Brain microvascular endothelial cell (primary cell): Measurements from ENCODE around the gene DDX49.
A peak's percentile ranks its signal among the peaks of the same experiment; 100 is the strongest.
"Not testable (repeated sequence)": the region's sequence is repeated elsewhere in the genome, so short reads cannot be mapped to it uniquely, and the experiment has no call there.

Experiments used
- DNase-seq: peaks from one replicate; pipeline ENCODE4 v3.0.0-alpha.2; 2020
- H3K27ac ChIP-seq: fragments of 250-450 bp; sonication (Bioruptor Pico); 2 replicates; pipeline ENCODE4 v1.5.1; 2020; ENCODE audit warnings: mild to moderate bottlenecking, moderate library complexity
- H3K27me3 ChIP-seq: fragments of 250-450 bp; sonication (Bioruptor Pico); replicated peaks from 2 replicates; pipeline ENCODE4 v1.5.1; 2020; ENCODE audit warnings: mild to moderate bottlenecking
- H3K36me3 ChIP-seq: fragments of 250-450 bp; sonication (Bioruptor Pico); replicated peaks from 2 replicates; pipeline ENCODE4 v1.5.1; 2020; ENCODE audit warnings: mild to moderate bottlenecking
- H3K4me3 ChIP-seq: 2 replicates; pipeline ENCODE4 v1.5.1; 2011; ENCODE audit warnings: low read depth, mild to moderate bottlenecking, control low read depth, low read length, moderate library complexity
- in situ Hi-C: cut with HindIII; loops from 2 replicates; pipeline ENCODE4 v1.10.0; 2017; ENCODE audit warnings: low sequenced_read_pairs, low pct_ligation_motif_present
- TF ChIP-seq, protein P1 (sequence below): IDR thresholded peaks from 2 replicates; pipeline ENCODE4 v1.5.1; 2011; ENCODE audit warnings: low read depth, mild to moderate bottlenecking, moderate library complexity, low read length, control low read depth, inconsistent platforms; ENCODE audit errors: missing control alignments

DDX49 gene

GRCh38 chr19:18908917-18909619 is 10.4 kb upstream of the DDX49 start:
- no peak for DNase-seq
- Histone ChIP-seq H3K4me3 (no peak overlapping the region), H3K36me3 (peaks cover 70% of the 10 kb centered on the region), H3K27ac (no peak overlapping the region), H3K27me3 (no peaks in the 10 kb centered on the region)
- in situ Hi-C loops = no loop called here
- TF ChIP-seq, protein P1, sequence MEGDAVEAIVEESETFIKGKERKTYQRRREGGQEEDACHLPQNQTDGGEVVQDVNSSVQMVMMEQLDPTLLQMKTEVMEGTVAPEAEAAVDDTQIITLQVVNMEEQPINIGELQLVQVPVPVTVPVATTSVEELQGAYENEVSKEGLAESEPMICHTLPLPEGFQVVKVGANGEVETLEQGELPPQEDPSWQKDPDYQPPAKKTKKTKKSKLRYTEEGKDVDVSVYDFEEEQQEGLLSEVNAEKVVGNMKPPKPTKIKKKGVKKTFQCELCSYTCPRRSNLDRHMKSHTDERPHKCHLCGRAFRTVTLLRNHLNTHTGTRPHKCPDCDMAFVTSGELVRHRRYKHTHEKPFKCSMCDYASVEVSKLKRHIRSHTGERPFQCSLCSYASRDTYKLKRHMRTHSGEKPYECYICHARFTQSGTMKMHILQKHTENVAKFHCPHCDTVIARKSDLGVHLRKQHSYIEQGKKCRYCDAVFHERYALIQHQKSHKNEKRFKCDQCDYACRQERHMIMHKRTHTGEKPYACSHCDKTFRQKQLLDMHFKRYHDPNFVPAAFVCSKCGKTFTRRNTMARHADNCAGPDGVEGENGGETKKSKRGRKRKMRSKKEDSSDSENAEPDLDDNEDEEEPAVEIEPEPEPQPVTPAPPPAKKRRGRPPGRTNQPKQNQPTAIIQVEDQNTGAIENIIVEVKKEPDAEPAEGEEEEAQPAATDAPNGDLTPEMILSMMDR = no peak

GRCh38 chr19:18910010-18910409 is 9.5 kb upstream of the DDX49 start:
- Histone ChIP-seq H3K4me3 (no peak overlapping the region), H3K36me3 (peaks cover 64% of the 10 kb centered on the region), H3K27ac (no peak overlapping the region), H3K27me3 (no peaks in the 10 kb centered on the region)
- no peak for DNase-seq
- TF ChIP-seq, protein P1 = no peak
- in situ Hi-C loops = no loop called here

- H3K27me3 ChIP-seq = no peaks in the 10 kb centered on the region
- TF ChIP-seq, protein P1 = no peak
- H3K27ac ChIP-seq = no peak overlapping the region
- no peak for DNase-seq
- no peak overlapping the region for H3K4me3 ChIP-seq
- H3K36me3 ChIP-seq = peaks cover 65% of the 10 kb centered on the region
- in situ Hi-C loops = no loop called here
These were observed 8.6 kb upstream of the DDX49 start for GRCh38 chr19:18910801-18911436.

- Histone ChIP-seq H3K36me3 (peaks cover 46% of the 10 kb centered on the region), H3K27me3 (no peaks in the 10 kb centered on the region), H3K4me3 (no peak overlapping the region), H3K27ac (no peak overlapping the region)
- in situ Hi-C loops = no loop called here
- TF ChIP-seq, protein P1 = no peak
- DNase-seq = no peak
These were observed 6.6 kb upstream of the DDX49 start for GRCh38 chr19:18912933-18913332.

- H3K36me3 ChIP-seq = peaks cover 43% of the 10 kb centered on the region
- H3K27ac ChIP-seq = no peak overlapping the region
- no peak for DNase-seq
- in situ Hi-C loops = no loop called here
- H3K4me3 ChIP-seq = no peak overlapping the region
- no peaks in the 10 kb centered on the region for H3K27me3 ChIP-seq
- TF ChIP-seq, protein P1 = no peak
These were observed 6.0 kb upstream of the DDX49 start for GRCh38 chr19:18913466-18913865.

DNA sequence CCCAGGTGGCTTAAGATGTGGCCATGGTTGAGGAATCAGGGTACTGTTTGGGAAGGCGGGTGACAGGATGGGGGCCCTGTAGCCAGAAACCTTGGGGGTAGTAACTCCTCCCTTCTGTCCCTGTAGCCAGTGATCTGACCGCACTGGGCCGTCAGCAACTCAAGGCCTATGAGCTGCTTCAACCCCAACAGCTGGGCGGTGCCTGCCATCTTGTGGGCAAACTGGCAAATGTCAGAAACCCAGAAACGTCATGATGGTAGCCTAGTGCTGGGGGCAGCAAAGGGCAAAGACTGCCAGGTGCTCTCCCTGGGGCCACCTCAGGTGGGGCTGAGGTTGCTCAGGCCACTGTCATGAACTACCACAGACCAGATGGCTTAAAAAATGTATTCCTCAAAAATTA is 3.9 kb upstream of the DDX49 start:
- Histone ChIP-seq H3K27ac (no peak overlapping the region), H3K27me3 (no peaks in the 10 kb centered on the region), H3K36me3 (peaks cover 24% of the 10 kb centered on the region), H3K4me3 (no peak overlapping the region)
- TF ChIP-seq, protein P1 = peak; percentile 55
- in situ Hi-C loops = no loop called here
- no peak for DNase-seq

DNA sequence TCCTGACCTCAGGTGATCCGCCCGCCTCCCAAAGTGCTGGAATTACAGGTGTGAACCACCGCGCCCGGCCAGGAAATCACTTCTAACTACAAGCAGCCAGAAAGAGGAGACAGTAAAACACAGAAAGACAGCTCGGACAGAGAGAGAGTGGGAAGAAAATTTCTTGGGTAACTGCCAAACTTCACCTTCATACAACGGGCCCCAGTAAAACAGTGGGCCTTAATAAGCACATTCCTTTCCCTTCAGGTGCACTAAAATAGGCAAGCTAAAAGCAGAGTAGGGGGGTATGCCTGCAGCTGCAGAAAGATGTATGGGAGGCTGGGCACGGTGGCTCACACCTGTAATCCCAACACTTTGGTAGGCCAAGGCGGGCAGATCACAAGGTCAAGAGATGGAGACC is 1.9 kb upstream of the DDX49 start:
- H3K4me3 ChIP-seq, H3K27me3 ChIP-seq, H3K27ac ChIP-seq, DNase-seq, in situ Hi-C loops: not testable (repeated sequence)
- peaks cover 27% of the 10 kb centered on the region for H3K36me3 ChIP-seq
